PC-3 (cell line): ENCODE data around the gene TAS1R3. TPM values are rescaled to one million over a fixed set of nuclear protein-coding genes. Genes with fewer than 3 reads are reported as not detected.

Experiments
- ATAC-seq: fragments of 200-7000 bp; cut with Tn5 transposase; 2 replicates; pipeline ENCODE4 v1.9.1; 2020; ENCODE audit warnings: mild to moderate bottlenecking, moderate library complexity
- BruUV-seq: library from RNA; stranded (reverse); fragments of 400-500 nt; replicated peaks from 2 replicates; lab custom pipeline; 2021; lab: Mats Ljungman, UMichigan
- CTCF ChIA-PET: fragments of 300-600 bp; sonication (Branson Sonifier 250); formaldehyde crosslinking; loops from one replicate; lab custom pipeline; 2022; ENCODE audit warnings: antibody characterized with exemption; lab: Charles Lee
- POLR2A ChIA-PET: fragments of 300-600 bp; sonication (Branson Sonifier 250); formaldehyde crosslinking; loops from one replicate; lab custom pipeline; 2022; ENCODE audit warnings: antibody characterized with exemption; ENCODE audit not compliant: unreplicated experiment; lab: Charles Lee
- DNase-seq: peaks from one replicate; pipeline ENCODE4 v3.0.0-alpha.2; 2015
- H2AFZ ChIP-seq: fragments of 300-600 bp; sonication (generic); 2 replicates; pipeline ENCODE4 v1.6.0; 2016; ENCODE audit warnings: antibody characterized with exemption, low read length
- H3F3A ChIP-seq: fragments of 300-600 bp; sonication (generic); one replicate; pipeline ENCODE4 v1.6.0; 2017; ENCODE audit warnings: antibody characterized with exemption, low read length, control low read depth, mild to moderate bottlenecking; ENCODE audit not compliant: unreplicated experiment
- H3K27ac ChIP-seq: fragments of 300-600 bp; sonication (generic); 2 replicates; pipeline ENCODE4 v1.5.1; 2016; ENCODE audit warnings: mild to moderate bottlenecking, low read length
- H3K27me3 ChIP-seq: fragments of 300-600 bp; sonication (generic); 2 replicates; pipeline ENCODE4 v1.6.1; 2016; ENCODE audit warnings: low read length, mixed read lengths
- H3K36me3 ChIP-seq: fragments of 300-600 bp; sonication (generic); 2 replicates; pipeline ENCODE4 v1.6.1; 2016; ENCODE audit warnings: low read depth, mixed run types, low read length, mixed read lengths
- H3K4me1 ChIP-seq: fragments of 300-600 bp; sonication (generic); 2 replicates; pipeline ENCODE4 v1.5.1; 2016; ENCODE audit warnings: low read length; ENCODE audit not compliant: insufficient read depth
- H3K4me2 ChIP-seq: fragments of 300-600 bp; sonication (generic); 2 replicates; pipeline ENCODE4 v1.6.0; 2016; ENCODE audit warnings: low read length
- H3K4me3 ChIP-seq: fragments of 300-600 bp; sonication (generic); 2 replicates; pipeline ENCODE4 v1.5.1; 2016; ENCODE audit warnings: mild to moderate bottlenecking, low read length, mixed read lengths
- H3K79me2 ChIP-seq: fragments of 300-600 bp; sonication (generic); 2 replicates; pipeline ENCODE4 v1.6.1; 2017; ENCODE audit warnings: low read length, mixed read lengths
- H3K9ac ChIP-seq: fragments of 300-600 bp; sonication (generic); 2 replicates; pipeline ENCODE4 v1.6.0; 2016; ENCODE audit warnings: mild to moderate bottlenecking, low read length
- H3K9me2 ChIP-seq: fragments of 300-600 bp; sonication (generic); replicated peaks from 2 replicates; pipeline ENCODE4 v1.6.1; 2016; ENCODE audit warnings: mixed run types, low read length, mixed read lengths
- H3K9me3 ChIP-seq: fragments of 300-600 bp; sonication (generic); 2 replicates; pipeline ENCODE4 v1.6.1; 2016; ENCODE audit warnings: low read length, mixed read lengths
- H4K20me1 ChIP-seq: fragments of 300-600 bp; sonication (generic); 2 replicates; pipeline ENCODE4 v1.6.1; 2016; ENCODE audit warnings: low read length, mixed read lengths
- CTCF ChIP-seq: fragments of 300-600 bp; sonication (generic); conservative IDR thresholded peaks from 2 replicates; pipeline ENCODE4 v1.5.1; 2017; ENCODE audit warnings: antibody characterized with exemption, low read depth, mild to moderate bottlenecking, low read length
- EZH2 ChIP-seq: fragments of 300-600 bp; sonication (generic); IDR thresholded peaks from one replicate; pipeline ENCODE4 v1.6.1; 2017; ENCODE audit warnings: antibody characterized with exemption, mild to moderate bottlenecking, low read length; ENCODE audit not compliant: unreplicated experiment
- EZH2phosphoT487 ChIP-seq: fragments of 300-600 bp; sonication (generic); IDR thresholded peaks from 2 replicates; pipeline ENCODE4 v1.6.1; 2018; ENCODE audit warnings: mild to moderate bottlenecking, antibody characterized with exemption, low read length, borderline replicate concordance
- intact Hi-C: fragments of 100-400 bp; cut with micrococcal nuclease; formaldehyde crosslinking; loops from 2 replicates; pipeline ENCODE4 v1.9.0; 2023
- total RNA-seq: library from RNA; depleted of rRNA; stranded (reverse); fragments of >200 nt; gene quantifications from 2 replicates; pipeline ENCODE4 v1.2.3, GENCODE V29; 2014

Gene TAS1R3
- total RNA-seq, 1 experiment from 2014 or later = 1.9 TPM

- Histone ChIP-seq H2AFZ (no peak overlapping the region), H3K27me3 (no peaks in the 10 kb centered on the region), H3K9ac (no peak overlapping the region), H4K20me1 (peaks cover 5% of the 10 kb centered on the region; the same call in 1 of the 2 replicates), H3K4me3 (no peak overlapping the region), H3K9me3 (no peaks in the 10 kb centered on the region), H3F3A (no peaks in the 10 kb centered on the region), H3K79me2 (peaks cover 49% of the 10 kb centered on the region), H3K9me2 (no peaks in the 10 kb centered on the region), H3K36me3 (peaks cover 56% of the 10 kb centered on the region), H3K4me2 (no peak overlapping the region), H3K4me1 (peaks cover 28% of the 10 kb centered on the region), H3K27ac (no peak overlapping the region)
- POLR2A ChIA-PET = no interaction called here
- CTCF ChIA-PET = no interaction called here
- TF ChIP-seq EZH2phosphoT487 (no peak), EZH2 (no peak), CTCF (no peak)
- no peak for ATAC-seq
- intact Hi-C loops = no loop called here
- no TSS peak for BruUV-seq
- DNase-seq = no peak
These were observed 9.9 kb downstream of the TAS1R3 start for GRCh38 chr1:1340791-1341548.

GRCh38 chr1:1341549-1342021 lies 10.5 kb downstream of the TAS1R3 start:
- no peak overlapping the region for H3K4me2 ChIP-seq
- peaks cover 34% of the 10 kb centered on the region for H3K4me1 ChIP-seq
- POLR2A ChIA-PET = no interaction called here
- H4K20me1 ChIP-seq = peaks cover 5% of the 10 kb centered on the region; the same call in 1 of the 2 replicates
- no TSS peak for BruUV-seq
- no peak overlapping the region for H3K9ac ChIP-seq
- H3K36me3 ChIP-seq = peaks cover 50% of the 10 kb centered on the region
- no peaks in the 10 kb centered on the region for H3K9me3 ChIP-seq
- no peak overlapping the region for H3K4me3 ChIP-seq
- no peak for TF ChIP-seq EZH2
- ATAC-seq (no peak), DNase-seq (no peak)
- H3K27me3 ChIP-seq = no peaks in the 10 kb centered on the region
- no peak overlapping the region for H3K27ac ChIP-seq
- no peak overlapping the region for H2AFZ ChIP-seq
- no peaks in the 10 kb centered on the region for H3F3A ChIP-seq
- CTCF ChIA-PET = no interaction called here
- peaks cover 55% of the 10 kb centered on the region for H3K79me2 ChIP-seq
- H3K9me2 ChIP-seq = no peaks in the 10 kb centered on the region
- intact Hi-C loops = no loop called here

- no peak overlapping the region for H3K4me3 ChIP-seq
- TF ChIP-seq EZH2 (no peak), CTCF (no peak), EZH2phosphoT487 (no peak)
- CTCF ChIA-PET = no interaction called here
- no peak overlapping the region for H3K4me2 ChIP-seq
- no TSS peak for BruUV-seq
- DNase-seq (no peak), ATAC-seq (no peak)
- H4K20me1 ChIP-seq = peaks cover 5% of the 10 kb centered on the region; the same call in 1 of the 2 replicates
- POLR2A ChIA-PET = no interaction called here
- no peak overlapping the region for H3K9ac ChIP-seq
- no peaks in the 10 kb centered on the region for H3K9me2 ChIP-seq
- no peak overlapping the region for H3K27ac ChIP-seq
- peaks cover 46% of the 10 kb centered on the region for H3K36me3 ChIP-seq
- H3K27me3 ChIP-seq = no peaks in the 10 kb centered on the region
- no peak overlapping the region for H2AFZ ChIP-seq
- intact Hi-C loops = no loop called here
- peaks cover 60% of the 10 kb centered on the region for H3K79me2 ChIP-seq
- H3K9me3 ChIP-seq = no peaks in the 10 kb centered on the region
- H3K4me1 ChIP-seq = peaks cover 39% of the 10 kb centered on the region
- H3F3A ChIP-seq = no peaks in the 10 kb centered on the region
These were observed 11.0 kb downstream of the TAS1R3 start for GRCh38 chr1:1342061-1342562.
